NCI-H345 treated with DMSO at 0.1 percent for 48 hours (cell line): ENCODE measurements around the gene ALG12.

ENCODE experiments used
- DNase-seq: peaks from one replicate; lab custom pipeline; 2025; ENCODE audit not compliant: unreplicated experiment; lab: John Stamatoyannopoulos, UW

ALG12 gene

DNA sequence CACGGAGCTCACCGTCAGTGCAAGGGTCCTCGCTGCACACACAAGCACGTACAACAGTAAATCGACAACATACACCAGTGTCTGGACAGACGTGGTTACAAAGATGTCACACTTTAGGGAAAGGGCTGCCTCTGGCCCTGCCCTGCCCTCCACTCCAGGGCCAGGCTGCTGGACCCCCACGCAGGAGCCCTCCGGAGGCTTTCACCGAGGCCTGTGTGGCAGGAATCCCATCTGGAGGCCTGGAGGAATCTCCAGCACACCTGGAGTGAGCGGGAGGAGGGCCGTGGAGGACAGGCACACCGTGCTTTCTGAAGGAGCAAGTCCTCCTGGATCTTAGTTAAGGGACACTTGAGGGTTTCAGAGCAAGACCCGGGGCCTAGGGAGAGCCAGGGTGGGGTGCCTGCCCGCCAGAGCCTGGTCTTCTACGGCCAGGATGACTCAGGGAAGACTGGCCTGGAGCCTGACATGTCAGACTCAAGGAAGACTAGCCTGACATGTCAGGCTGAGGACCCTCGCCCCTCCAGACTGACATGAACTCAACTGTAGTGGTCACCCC, 40.2 kb upstream of the ALG12 start:
- no peak for DNase-seq

- no peak for DNase-seq
These were observed 39.7 kb upstream of the ALG12 start for GRCh38 chr22:49957826-49958365.

DNA sequence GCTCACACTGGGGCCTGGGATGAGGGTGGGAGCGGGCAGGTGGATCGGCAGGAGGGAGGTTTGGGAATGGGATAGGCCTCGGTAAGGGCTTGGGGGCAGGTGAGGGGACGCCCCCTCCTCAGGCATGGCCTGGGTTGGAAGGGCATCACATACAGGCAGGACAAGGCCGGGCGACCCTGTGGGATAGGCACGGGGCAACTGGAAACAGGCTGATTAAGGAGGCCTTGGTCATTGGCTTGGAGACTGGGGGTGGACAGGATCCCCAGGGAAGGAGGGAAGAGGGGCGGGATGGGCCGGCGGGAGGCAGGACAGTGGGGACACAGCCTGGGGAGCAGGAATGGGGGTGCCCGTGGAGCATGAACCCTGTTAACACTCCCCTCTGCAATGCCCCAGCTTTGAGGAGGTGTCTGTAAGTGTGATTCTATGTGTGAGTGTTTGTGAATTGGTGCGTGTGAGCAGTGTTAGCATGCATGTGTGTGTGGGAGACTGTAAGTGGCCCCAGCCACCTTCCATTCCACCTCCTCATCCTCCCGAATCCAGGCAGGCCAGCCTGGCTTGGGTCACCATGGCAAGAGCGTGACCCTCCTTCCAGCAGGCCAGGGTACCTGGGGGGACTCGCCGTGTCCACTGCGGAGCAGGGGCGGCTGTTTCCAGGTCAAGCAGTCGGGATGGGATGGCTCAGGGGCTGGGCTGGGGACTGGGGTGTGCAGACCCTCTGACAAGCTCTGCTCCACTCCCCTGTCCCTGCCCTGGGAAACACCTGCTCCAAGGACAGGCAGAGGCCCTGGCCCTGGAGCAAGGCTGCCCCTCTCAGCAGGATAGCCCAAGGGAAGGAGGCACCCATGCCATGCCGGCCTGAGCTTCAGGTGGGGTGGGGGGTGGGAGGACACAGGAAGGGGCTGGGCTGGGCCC, 38.9 kb upstream of the ALG12 start:
- DNase-seq, result no peak

GRCh38 chr22:49956418-49956770, 38.2 kb upstream of the ALG12 start:
- no peak for DNase-seq

DNA sequence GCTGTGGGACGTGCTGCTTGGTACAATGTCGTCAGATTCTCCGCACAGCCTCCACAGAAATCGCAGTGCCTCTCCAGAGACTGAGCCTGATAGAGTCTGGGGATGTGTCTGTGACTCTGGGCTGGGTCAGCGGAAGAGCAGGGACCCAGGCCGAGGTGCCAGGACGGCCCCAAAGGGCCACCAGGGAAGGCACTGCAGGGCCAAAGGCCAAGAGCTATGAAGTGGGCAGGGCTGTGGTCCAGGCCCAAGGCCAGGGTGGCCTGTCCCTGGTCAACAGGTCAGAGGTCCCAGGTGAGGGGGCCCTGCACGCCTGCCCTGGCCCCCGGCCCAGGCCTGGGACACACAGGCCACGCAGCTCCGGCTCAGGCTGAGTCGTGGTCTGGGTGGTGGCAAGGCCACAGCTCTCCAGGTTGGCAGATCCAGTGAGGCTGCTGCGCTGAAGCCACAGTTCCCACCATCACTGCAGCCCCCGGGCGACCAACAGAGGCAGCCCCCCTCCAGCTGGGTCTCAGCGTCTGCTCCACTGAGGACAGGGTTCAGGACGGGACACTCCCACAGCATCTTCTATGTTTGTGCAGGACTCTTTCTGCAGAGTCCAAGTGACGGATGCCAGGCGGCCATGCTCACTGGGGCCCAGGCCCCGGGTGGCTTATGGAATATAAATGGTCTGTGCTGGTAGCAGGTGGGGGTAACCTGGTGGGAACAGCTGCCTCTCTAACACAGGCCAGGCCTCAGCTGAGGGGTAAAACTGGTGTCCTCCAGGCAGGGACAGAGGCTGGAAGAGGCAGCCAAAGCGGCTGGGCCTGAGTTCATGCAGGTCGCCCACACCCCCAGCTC, 37.6 kb upstream of the ALG12 start:
- DNase-seq, result no peak

DNA sequence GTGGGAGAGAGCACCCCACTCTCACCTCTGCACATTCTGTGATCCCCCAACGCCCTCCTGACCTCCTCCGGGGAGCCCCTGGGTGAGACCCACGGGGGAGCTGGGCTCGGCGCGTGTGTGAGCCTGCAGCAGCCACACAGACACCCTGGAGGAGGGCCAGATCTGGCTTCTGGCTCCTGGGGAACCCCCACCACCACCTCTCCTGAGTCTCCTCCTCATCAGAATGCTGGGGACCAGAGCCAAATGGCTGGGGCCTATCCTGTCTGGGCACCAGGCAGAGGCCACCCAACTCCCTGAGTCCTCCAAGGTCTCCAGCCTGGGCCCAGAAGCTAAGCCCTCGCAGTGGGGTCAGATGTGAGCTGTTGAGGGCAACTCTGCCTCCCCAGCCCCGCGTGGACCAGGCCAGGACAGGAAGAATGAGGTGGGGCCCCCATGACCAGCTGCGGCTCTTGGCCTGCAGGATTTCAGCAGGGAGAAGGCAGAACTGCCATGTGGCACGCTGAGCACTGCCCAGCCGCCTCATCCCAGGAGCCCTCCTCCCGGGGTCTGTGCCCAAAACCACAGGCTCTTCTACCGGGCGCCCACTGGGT, 36.8 kb upstream of the ALG12 start:
- no peak for DNase-seq

DNA sequence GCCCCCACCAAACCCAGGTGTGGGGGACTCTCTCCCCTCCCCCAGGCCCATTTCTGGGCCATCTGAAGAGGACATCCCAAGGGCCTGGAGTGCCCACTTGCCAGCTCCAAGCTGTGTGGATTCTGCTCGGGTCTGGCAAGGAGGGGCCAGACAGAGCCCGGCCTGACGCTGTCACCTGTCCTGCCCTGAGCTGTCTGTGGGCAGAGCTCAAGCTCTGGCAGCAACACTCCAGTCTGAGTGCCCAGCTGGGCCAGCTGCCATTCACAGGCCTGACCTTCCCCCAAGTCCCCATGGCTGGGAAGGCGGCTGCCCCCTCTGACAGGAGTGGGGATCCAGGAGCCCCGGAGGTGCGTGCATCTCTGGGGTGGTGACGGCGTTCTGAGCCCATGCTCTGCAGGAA, 36.1 kb upstream of the ALG12 start:
- no peak for DNase-seq

DNA sequence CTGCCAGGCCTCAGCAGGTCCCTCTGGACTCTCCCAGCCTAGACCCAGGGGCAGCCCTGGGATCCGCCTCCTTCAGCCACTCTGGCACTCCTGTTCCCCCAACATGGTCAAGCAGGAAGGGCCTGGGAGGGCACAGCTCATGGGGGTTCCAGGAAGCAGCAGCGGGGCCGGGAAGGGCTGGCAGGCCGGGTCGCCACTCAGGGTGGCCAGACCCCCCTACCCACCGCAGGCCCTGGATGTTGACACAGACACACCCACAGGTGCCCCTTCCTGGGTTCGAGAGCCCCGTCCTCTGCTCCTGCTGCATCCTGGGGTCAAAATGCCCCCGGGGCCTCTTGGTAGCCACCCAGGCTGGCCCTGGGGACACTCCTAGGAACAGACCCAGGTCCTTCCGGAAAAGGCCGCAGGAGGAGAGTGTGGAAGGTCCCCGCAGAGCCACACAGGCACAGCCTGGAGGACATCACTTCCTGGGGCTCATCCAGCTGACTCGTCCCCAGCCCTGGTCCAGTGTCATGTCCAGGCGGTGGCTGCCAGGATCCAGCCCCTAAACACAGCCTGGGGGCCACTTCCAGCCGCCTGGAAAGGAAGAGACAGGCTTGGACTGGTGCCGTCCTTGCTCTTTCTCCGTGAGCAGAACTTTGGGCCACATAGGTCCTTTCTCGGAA, 35.6 kb upstream of the ALG12 start:
- no peak for DNase-seq

DNA sequence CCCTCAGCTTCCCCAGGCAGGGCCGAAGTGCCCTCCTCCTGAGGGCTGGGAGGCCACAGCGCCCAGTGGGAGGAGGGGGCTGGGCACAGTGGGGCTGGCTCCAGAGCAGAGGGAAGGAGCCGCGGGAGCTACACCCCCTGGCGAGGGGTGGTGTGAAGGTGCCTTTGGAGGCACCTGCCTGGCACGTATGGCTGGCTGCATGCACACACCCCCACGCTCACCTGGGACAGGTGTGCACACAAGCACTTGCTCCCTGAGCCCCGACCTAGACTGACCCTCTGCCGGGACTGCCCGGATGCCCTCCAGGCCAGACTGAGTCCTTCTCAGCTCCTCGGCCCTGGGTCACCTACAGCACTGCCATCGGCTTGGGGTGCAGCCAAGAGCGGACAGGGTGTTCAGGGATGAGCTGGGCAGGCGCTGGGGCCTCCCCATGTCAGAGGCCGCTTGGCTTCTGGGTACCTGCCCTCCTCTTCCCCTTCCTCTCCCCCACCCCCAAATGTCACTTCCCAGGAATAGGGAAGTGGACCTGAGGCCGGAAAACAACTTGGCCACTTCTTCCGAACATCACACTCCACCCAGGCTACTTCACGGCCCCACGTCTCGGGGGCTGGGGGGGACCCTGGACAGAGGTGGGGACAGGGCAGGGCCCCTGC, 34.9 kb upstream of the ALG12 start:
- no peak for DNase-seq

DNA sequence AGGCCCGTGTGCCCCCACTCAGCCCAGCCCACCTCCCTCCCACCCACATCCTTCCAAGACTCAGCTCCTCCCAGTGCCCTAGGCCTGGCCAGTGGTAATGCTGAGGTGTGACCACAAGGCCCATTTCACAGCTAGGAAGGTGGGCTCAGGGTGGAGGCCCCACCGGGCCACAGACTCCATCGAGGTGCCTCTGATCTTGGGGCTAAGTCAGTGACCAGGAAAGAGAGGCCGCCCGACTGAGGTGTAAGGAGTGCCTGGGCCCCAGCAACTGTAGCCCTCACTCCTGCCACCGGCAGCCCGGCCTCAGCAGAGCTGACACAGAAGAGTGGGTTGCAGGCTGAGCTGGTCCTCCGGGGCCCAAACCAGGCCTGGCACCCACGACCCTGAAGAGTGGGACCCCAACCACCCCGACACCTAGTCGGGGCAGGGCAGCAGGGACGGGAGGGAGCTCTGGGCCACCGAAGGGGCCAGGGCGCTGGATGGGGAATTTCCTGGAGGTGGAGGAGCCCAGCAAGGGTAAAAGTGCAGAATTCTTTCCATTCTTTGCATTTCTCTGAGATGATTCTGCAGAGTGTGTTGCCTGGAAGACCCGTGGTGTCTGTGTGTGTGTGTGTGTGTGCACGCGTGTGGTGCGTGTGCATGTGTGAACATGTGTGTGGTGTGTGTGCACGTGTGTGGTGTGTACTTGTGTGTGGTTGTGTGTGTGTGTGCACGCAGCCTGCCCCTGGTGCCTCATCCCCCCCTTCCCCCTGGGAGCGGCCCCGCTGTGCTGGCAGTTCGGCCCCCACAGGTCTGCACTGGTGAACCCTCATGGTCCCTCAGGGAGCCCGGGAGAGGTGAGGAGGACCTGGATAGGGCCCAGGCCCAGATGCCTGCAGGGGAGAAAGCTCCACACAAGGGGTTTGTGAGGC, 34.0 kb upstream of the ALG12 start:
- no peak for DNase-seq

GRCh38 chr22:49951678-49951985, 33.4 kb upstream of the ALG12 start:
- no peak for DNase-seq

DNA sequence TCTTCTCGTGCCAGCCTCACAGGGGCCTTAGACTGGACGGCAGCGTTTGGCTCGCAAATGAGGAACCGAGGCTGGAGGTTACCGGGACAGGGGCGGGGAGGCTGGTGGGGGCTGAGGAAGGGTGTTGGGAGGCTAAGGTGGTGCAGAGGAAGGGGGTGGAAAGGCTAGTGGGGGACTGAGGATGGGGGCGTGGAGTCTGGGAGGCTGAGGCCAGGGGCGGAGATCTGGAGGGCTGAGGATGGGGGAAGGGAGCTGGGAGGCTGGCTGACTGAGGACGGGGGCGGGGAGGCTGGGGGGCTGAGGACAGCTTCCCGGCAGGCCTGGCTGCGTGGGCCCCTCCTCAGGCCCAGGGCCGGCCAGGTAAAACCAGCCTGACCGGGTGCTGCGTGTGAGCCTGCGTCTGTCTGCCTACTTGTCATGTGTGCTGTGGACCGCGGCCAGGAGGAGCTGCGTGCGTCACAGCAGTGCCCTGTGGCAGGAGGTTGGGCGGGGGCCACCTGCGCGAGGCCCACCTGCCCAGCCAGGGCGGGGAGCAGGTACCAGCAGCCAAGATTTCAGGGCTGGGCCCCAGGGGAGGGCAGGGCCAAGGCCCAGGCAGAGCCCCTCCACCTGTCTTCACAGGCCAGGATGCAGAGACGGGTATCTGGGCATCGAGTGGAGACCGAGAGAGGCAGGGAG, 32.9 kb upstream of the ALG12 start:
- no peak for DNase-seq

DNA sequence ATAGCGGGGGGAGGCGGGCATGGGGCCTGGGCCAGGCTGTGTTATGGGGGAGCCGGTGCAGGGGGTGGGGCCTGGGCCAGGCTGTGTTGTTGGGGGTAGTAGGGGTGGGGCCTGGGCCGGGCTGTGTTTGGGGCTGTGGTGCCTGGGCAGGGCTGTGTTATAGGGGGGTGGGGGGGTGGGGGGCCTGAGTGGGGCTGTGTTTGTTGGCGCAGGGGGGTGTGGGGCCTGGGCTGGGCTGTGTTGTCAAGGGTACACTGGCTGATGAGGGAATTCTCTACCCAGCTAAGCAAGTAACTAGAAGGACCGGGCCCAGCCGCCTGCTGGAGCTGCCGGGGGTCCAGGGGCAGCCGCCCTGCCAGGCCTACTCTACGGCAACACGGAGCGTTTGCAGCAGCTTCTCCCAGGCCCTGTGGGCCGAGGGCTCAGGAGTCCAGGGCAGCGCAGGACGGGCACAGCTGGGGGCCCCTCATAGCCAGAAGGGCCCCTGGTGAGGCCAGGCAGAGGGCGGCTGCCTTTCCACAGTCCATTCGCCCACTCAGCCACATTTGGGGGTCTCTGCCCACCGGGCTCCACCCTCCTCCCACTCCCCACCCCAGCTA, 32.3 kb upstream of the ALG12 start:
- no peak for DNase-seq

DNA sequence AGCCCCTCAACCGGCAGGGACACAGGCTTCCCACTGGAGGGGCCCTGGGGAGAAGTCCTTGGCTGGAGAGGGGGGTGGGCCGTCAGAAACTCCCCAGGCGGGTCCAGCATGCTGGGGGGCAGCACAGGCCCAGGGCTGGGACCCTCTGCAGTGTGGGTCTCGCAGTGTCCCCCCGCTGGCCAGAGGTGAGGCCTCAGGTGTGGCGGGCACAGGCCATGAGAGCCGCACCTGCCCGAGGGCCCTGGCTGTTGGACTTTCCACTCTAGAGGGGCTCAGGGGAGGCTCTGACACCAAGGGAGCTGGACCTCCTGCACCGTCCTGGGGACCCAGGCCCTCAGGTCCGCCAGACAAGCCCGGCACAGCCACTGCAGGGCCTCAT, 31.7 kb upstream of the ALG12 start:
- DNase-seq, result no peak

- DNase-seq, result no peak
These were observed 31.0 kb upstream of the ALG12 start for GRCh38 chr22:49948958-49949913.

DNA sequence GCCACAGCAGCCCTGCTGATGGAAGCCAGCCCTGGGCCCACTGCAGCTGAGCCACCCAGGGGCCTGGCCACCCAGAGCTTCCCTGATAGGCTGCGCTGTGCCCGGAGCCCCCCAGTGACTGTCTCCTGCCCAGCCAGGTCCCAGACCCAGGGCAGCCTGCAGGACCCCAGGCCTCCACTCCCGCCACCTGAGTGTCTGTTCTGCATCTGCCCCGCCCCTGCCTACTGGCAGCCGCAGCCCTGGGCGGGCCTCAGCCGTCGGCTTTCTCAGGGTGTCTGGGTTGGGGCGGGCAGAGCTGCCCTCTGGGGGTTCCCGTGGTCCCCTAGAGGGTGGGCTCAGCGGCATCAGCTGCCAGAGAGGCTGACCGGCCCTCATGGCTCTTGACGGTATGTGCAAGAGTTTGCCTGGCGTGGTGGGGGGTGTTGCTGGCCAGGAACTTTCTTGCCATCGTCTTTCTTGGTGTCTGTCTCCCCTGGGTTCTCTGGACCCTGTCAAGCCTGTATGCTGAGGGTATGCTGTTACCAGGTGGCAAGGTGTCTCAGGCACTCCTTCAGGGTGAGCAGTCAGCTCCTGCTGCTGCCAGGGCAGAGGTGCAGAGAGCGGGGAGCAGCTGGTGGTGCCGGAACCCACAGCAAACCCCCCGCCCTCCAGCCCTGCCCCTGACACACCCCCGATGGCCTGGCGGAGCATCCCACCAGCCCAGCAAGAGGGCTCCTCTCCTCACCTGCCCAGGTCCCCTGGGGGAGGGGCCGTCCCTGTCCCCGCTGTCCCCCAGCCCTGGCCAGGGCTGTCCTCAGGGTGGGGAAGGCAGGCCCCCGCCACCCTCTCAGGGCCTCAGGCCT, 30.1 kb upstream of the ALG12 start:
- no peak for DNase-seq

- no peak for DNase-seq
These were observed 29.0 kb upstream of the ALG12 start for GRCh38 chr22:49947296-49947622.
